Sigmoid colon (tissue), 7 donors: ENCODE measurements around the gene PREP. TPM values are rescaled to one million over a fixed set of nuclear protein-coding genes. Genes with fewer than 3 reads are reported as not detected.

Source experiments
- DNase-seq: peaks from one replicate; pipeline ENCODE4 v3.0.0-alpha.2; 2019
- H3K27ac ChIP-seq, 4 donors: fragments of 200-600 bp; sonication (generic); one replicate each; pipeline ENCODE4 v1.5.1; 2016 to 2019; ENCODE audit warnings: mild to moderate bottlenecking in 1 of 4
- H3K27me3 ChIP-seq, 3 donors: fragments of 200-600 bp; sonication (generic); one replicate each; pipeline ENCODE4 v1.5.1; 2019; ENCODE audit warnings: mild to moderate bottlenecking in 1 of 3
- H3K36me3 ChIP-seq, 4 donors: fragments of 200-600 bp; sonication (generic); one replicate each; pipeline ENCODE4 v1.5.1; 2016 to 2019
- H3K4me1 ChIP-seq, 4 donors: fragments of 200-600 bp; sonication (generic); one replicate each; pipeline ENCODE4 v1.5.1; 2017 to 2019
- H3K4me3 ChIP-seq, 4 donors: fragments of 200-600 bp; sonication (generic); one replicate each; pipeline ENCODE4 v1.5.1; 2017 to 2019; ENCODE audit warnings: mild to moderate bottlenecking in 2 of 4, moderate library complexity in 1 of 4
- H3K9me3 ChIP-seq, 4 donors: fragments of 200-600 bp in 3 of 4; sonication (generic) in 3 of 4; one replicate each; pipeline versions ENCODE4 v1.5.1 to v1.6.1; 2013 to 2019
- CTCF ChIP-seq, 4 experiments: fragments of 450-650 bp in 3 of 4; fragments of 200-600 bp in 1 of 4; IDR thresholded peaks; one replicate each; pipeline ENCODE4 v1.5.1; 2016 to 2019; ENCODE audit warnings: antibody characterized with exemption in 4 of 4, mild to moderate bottlenecking in 3 of 4, moderate library complexity in 2 of 4
- EP300 ChIP-seq, 4 donors: sonication (generic); formaldehyde crosslinking; IDR thresholded peaks; one replicate each; pipeline ENCODE4 v1.6.1; 2017; ENCODE audit warnings: antibody characterized with exemption in 4 of 4
- POLR2A ChIP-seq, 2 donors: fragments of 450-650 bp; IDR thresholded peaks; one replicate each; pipeline ENCODE4 v1.6.1; 2016; ENCODE audit warnings: antibody characterized with exemption in 2 of 2, mild to moderate bottlenecking in 2 of 2, moderate library complexity in 2 of 2
- POLR2AphosphoS5 ChIP-seq, 4 donors: sonication (generic); formaldehyde crosslinking; IDR thresholded peaks; one replicate each; pipeline ENCODE4 v1.6.1; 2017; ENCODE audit warnings: antibody characterized with exemption in 4 of 4
- WGBS, 2 donors: extraction: QIAGEN DNeasy Blood & Tissue Kit; methylation state at CpG; one replicate each; pipeline ENCODE4 v1.1.7; 2013; 5-methylcytosine and 5-hydroxymethylcytosine counted together
- intact Hi-C: fragments of 100-400 bp; cut with DNase I; formaldehyde crosslinking; loops from one replicate; pipeline ENCODE4 v1.15.1; 2023
- polyA plus RNA-seq, 3 donors: library from polyadenylated mRNA; stranded (reverse); fragments of 200-250 nt; gene quantifications; one replicate each; pipeline ENCODE4 v1.2.3, GENCODE V29; 2013
- total RNA-seq, 4 donors: library from RNA; depleted of rRNA; stranded (reverse); fragments of >200 nt; gene quantifications; one replicate each; pipeline ENCODE4 v1.1.0, GENCODE V29; 2016
- donor health status: healthy with polysubstance abuse.
- donor health status: Bipolar disorder and iron deficiency.
- donor health status: healthy.

PREP gene
- total and polyA plus RNA-seq, 7 donors, result 14.1 to 47.9 (median 23.5) TPM

- 85 to 97% methylated on average over 2 of the region's 2 CpGs for WGBS, 2 donors
- Histone ChIP-seq H3K4me3 (no peak overlapping the region), H3K27ac (no peak overlapping the region), H3K4me1 (peaks cover 0 to 38% (median 10%) of the 10 kb centered on the region in 4 donors), H3K27me3 (no peaks in the 10 kb centered on the region), H3K9me3 (no peaks in the 10 kb centered on the region), H3K36me3 (peaks cover 0 to 37% (median 0%) of the 10 kb centered on the region in 4 donors)
- no peak for DNase-seq
- intact Hi-C loops, result no loop called here
- TF ChIP-seq CTCF (IDR thresholded peaks at IDR 0.05), result no peak
- TF ChIP-seq POLR2A (IDR thresholded peaks at IDR 0.05), result no peak
- no peak for TF ChIP-seq EP300 (IDR thresholded peaks at IDR 0.05)
- TF ChIP-seq POLR2AphosphoS5 (IDR thresholded peaks at IDR 0.05), result no peak
Observed at GRCh38 chr6:105321728-105322127, 81.2 kb downstream of the PREP start.

DNA sequence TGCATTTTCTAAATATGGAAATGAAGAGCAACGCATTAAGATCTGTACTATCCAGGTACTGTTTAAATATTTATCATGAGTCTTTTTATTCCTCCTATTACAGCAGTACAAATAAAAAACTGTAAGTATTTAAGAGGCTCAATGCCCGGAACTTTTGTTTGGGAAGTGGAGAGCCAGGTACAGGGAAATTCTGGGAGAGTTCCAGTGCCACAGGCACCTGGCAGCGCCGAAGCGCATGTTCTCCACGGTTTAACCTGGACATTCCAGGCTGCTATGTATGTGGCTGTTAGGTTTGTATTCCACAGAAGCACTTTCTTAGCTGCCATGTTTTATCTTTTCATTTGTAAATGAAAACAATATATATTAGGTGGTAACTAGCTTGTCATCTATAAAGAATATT, 81.7 kb downstream of the PREP start:
- intact Hi-C loops, result no loop called here
- no peak for TF ChIP-seq POLR2A (IDR thresholded peaks at IDR 0.05)
- TF ChIP-seq POLR2AphosphoS5 (IDR thresholded peaks at IDR 0.05), result no peak
- no peak for TF ChIP-seq EP300 (IDR thresholded peaks at IDR 0.05)
- TF ChIP-seq CTCF (IDR thresholded peaks at IDR 0.05), result no peak
- Histone ChIP-seq H3K27me3 (no peaks in the 10 kb centered on the region), H3K4me3 (no peak overlapping the region), H3K4me1 (peaks cover 0 to 33% (median 5%) of the 10 kb centered on the region in 4 donors), H3K27ac (no peak overlapping the region), H3K9me3 (no peaks in the 10 kb centered on the region), H3K36me3 (peaks cover 0 to 36% (median 0%) of the 10 kb centered on the region in 4 donors)
- 36 to 89% methylated on average over 6 of the region's 6 CpGs for WGBS, 2 donors
- DNase-seq, result no peak

GRCh38 chr6:105320765-105321164, 82.1 kb downstream of the PREP start:
- H3K27me3 ChIP-seq, result no peaks in the 10 kb centered on the region
- no peak overlapping the region for H3K4me3 ChIP-seq
- H3K27ac ChIP-seq, result no peak overlapping the region
- DNase-seq, result no peak
- H3K36me3 ChIP-seq, result peaks cover 0 to 36% (median 0%) of the 10 kb centered on the region in 4 donors
- H3K4me1 ChIP-seq, result peaks cover 0 to 28% (median under 1%) of the 10 kb centered on the region in 4 donors
- 45 to 88% methylated on average over 3 of the region's 3 CpGs for WGBS, 2 donors
- TF ChIP-seq POLR2A (IDR thresholded peaks at IDR 0.05) (no peak), EP300 (IDR thresholded peaks at IDR 0.05) (no peak), POLR2AphosphoS5 (IDR thresholded peaks at IDR 0.05) (no peak), CTCF (IDR thresholded peaks at IDR 0.05) (no peak)
- H3K9me3 ChIP-seq, result no peaks in the 10 kb centered on the region
- intact Hi-C loops, result no loop called here

DNA sequence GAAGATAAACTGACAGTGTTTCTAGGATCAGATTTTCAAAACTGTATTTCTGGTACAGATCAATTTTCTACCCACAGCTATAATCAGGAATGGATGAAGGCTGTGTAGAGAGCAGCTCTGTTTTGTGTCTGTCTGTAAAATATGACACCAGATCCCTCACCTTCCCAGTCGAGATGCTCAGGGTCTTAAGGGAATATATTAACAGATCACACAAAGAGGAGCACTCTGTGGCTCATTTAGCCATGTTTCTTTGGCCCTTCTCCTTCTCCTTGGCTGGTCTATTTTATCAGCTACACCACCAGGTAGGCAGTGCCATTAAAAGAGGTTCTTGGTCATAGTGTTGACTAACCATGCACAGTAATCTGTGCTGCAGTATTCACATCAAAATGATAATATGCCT, 82.6 kb downstream of the PREP start:
- intact Hi-C loops, result no loop called here
- 82 to 83% methylated on average over 1 of the region's 1 CpG for whole genome bisulfite sequencing, 2 donors
- H3K27ac ChIP-seq, result no peak overlapping the region
- TF ChIP-seq POLR2A (IDR thresholded peaks at IDR 0.05) (no peak), POLR2AphosphoS5 (IDR thresholded peaks at IDR 0.05) (no peak), EP300 (IDR thresholded peaks at IDR 0.05) (no peak), CTCF (IDR thresholded peaks at IDR 0.05) (no peak)
- no peak for DNase-seq
- H3K27me3 ChIP-seq, result no peaks in the 10 kb centered on the region
- H3K36me3 ChIP-seq, result peaks cover 0 to 36% (median 0%) of the 10 kb centered on the region in 4 donors
- peaks cover 0 to 26% (median 0%) of the 10 kb centered on the region in 4 donors for H3K4me1 ChIP-seq
- H3K9me3 ChIP-seq, result no peaks in the 10 kb centered on the region
- no peak overlapping the region for H3K4me3 ChIP-seq

DNA sequence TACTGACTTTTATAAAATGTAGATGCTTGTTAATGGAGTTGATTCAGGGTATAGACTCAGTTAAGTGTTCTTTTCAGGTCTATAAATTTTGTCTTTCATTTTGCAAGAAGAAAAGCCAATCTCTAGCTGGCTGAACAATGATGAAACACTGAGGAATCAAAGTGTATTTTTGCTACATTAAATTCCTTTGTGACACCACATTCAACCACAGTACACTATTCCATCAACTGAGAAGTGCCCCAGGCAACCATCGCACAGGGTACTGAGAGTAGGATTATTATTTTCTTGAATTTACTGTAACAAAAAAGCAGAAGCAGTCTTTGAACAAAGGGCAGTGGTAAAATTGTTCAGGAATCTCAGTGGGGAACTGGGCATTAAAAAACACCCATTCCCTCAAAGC, 83.6 kb downstream of the PREP start:
- no peaks in the 10 kb centered on the region for H3K27me3 ChIP-seq
- intact Hi-C loops, result no loop called here
- H3K4me1 ChIP-seq, result peaks cover 0 to 26% (median 0%) of the 10 kb centered on the region in 4 donors
- no peak overlapping the region for H3K4me3 ChIP-seq
- H3K36me3 ChIP-seq, result peaks cover 0 to 36% (median 2%) of the 10 kb centered on the region in 4 donors
- WGBS, 2 donors, result 98 to 99% methylated on average over 1 of the region's 1 CpG
- no peak for TF ChIP-seq POLR2AphosphoS5 (IDR thresholded peaks at IDR 0.05)
- no peak for TF ChIP-seq EP300 (IDR thresholded peaks at IDR 0.05)
- no peak for TF ChIP-seq CTCF (IDR thresholded peaks at IDR 0.05)
- TF ChIP-seq POLR2A (IDR thresholded peaks at IDR 0.05), result no peak
- no peaks in the 10 kb centered on the region for H3K9me3 ChIP-seq
- no peak overlapping the region for H3K27ac ChIP-seq
- no peak for DNase-seq
